Measurements from ENCODE around the gene AHCYL2. TPM values are rescaled to one million over a fixed set of nuclear protein-coding genes. Genes with fewer than 3 reads are reported as not detected.

The AHCYL2 gene
- total RNA-seq, result 10 to 100 TPM; 24.8 to 39.2 (median 31.4) TPM
- 10 to 100 TPM in 1 of 3 donors, 1 to 10 TPM in 2; 4.4 to 22.9 (median 8.6) TPM for polyA plus RNA-seq
- long read RNA-seq, donor 1, full-length matches to known transcripts, result 10 of 15 reads
- long read RNA-seq, donor 1, partial matches to known transcripts, result 0 of 15 reads
- long read RNA-seq, donor 1, other reads (novel, unspliced or antisense), result 5 of 15 reads
- long read RNA-seq, donor 2, full-length matches to known transcripts, result 27 of 34 reads
- long read RNA-seq, donor 2, partial matches to known transcripts, result 0 of 34 reads
- long read RNA-seq, donor 2, other reads (novel, unspliced or antisense), result 7 of 34 reads

DNA sequence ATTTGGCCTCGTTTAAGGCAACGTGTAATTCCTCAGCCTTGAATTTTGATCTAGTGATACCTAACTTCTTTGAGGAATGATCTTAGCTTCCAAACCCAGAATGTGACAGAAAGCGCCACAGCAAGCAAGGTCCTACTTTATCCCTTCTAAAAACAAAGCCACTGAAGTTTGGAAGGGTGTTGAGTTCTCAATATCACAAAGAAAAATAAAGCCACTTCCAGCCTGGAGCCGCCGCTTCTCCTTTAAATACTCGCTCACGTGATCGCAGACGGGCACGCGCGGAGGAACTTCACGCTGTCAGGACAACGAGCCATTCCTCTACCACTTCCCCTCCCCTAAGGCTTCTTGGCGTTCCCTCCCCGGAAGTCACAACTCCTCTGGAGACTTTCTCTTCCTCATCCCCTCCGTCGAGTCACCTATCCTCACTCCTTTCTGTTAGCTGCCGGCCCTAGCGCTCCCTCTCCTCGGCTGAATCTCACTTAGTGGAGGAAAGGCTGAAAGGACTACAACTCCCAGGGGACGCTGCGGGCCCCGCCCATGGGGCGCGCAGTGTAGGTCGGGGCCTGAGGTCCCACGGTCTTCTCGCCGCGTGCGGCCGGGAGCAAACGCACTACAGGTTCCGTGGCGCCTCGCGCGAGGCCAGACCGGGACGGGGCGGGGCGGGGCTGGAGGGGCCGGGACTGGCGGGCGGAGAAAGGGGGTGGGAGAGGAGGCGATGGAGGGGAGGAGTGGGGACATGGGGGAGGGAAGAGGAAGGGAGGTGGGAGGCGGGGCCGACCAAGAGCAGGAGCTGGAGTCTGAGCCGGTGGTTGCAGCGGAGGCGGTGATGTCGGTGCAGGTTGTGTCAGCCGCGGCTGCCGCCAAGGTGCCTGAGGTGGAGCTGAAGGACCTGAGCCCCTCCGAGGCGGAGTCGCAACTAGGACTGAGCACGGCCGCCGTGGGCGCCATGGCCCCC, at the start of gene AHCYL2:
TSS of gene AHCYL2 (plus strand) at position 780 of the 955 bp plus-strand sequence.
- Histone ChIP-seq H3K36me3 (ENCODE audit: insufficient read depth in 1 of 2, low read depth in 1 of 2) (no peaks in the 10 kb centered on the region), H3K27me3 (ENCODE audit: insufficient read depth in 3 of 3, low read length in 2 of 3) (no peaks in the 10 kb centered on the region), H3K4me1 (peaks cover 35% of the 10 kb centered on the region), H3K9me3 (no peaks in the 10 kb centered on the region), H3K4me3 (peak within 1 kb of the TSS; percentile 95), H3K27ac (peak within 1 kb of the TSS; percentile 97)
- TF ChIP-seq, protein P1, sequence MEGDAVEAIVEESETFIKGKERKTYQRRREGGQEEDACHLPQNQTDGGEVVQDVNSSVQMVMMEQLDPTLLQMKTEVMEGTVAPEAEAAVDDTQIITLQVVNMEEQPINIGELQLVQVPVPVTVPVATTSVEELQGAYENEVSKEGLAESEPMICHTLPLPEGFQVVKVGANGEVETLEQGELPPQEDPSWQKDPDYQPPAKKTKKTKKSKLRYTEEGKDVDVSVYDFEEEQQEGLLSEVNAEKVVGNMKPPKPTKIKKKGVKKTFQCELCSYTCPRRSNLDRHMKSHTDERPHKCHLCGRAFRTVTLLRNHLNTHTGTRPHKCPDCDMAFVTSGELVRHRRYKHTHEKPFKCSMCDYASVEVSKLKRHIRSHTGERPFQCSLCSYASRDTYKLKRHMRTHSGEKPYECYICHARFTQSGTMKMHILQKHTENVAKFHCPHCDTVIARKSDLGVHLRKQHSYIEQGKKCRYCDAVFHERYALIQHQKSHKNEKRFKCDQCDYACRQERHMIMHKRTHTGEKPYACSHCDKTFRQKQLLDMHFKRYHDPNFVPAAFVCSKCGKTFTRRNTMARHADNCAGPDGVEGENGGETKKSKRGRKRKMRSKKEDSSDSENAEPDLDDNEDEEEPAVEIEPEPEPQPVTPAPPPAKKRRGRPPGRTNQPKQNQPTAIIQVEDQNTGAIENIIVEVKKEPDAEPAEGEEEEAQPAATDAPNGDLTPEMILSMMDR (IDR thresholded peaks at IDR 0.05), result no peak
- peak; percentile 99 for DNase-seq
- intact Hi-C loops (cut with DNase I), result loop anchor here (5.0 to 10.0 kb wide), 2 partner anchors 48 to 390 kb away; partner anchors contain the start of gene NRF1 (in 1 of the 2)
- 0 to 1% (median 1%) methylated on average over 44 to 63 of the region's 63 CpGs for WGBS, 3 donors
- peak; percentile 97 to 99 (median 98) for ATAC-seq

DNA sequence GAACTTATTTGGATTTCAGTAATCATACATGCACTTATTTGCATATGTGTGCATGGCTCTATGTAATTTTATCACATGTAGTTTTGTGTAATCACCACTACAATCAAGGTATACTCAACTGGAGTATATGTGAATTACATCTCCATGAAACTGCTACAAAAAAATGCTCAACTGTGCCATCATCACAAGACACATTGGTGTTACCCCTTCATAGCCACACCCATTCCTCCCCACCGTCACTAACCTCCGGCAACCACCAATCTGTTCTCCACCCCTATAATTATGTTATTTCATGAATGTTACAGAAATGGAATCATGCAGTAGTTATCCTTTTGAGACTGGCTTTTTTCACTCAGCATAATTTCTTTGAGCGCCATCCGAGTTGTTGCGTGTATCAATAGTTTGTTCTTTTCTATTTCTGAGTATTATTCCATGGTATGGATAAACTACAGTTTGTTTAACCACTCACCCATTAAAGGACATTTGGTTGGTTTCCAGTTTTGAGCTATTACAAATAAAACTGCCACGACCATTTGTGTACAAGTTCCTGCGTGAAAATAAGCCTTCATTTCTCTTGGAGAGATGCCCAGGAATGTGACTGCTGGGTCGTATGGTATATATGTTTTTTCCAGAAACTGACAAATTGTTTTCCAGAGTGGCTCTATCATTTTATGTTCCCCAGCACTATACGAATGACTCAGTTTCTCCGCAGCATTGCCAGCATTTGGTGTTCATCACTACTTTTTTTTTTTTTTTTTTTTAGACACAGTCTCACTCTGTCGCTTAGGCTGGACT, 47.7 kb upstream of the AHCYL2 start:
- H3K4me1 ChIP-seq, result no peaks in the 10 kb centered on the region
- H3K27ac ChIP-seq, result no peak overlapping the region
- H3K4me3 ChIP-seq, result no peak overlapping the region
- TF ChIP-seq, protein P1 (IDR thresholded peaks at IDR 0.05), result no peak
- no peak for ATAC-seq
- no peaks in the 10 kb centered on the region for H3K9me3 ChIP-seq
- no peak for DNase-seq
- intact Hi-C loops (cut with DNase I), result no loop called here
- no peaks in the 10 kb centered on the region for H3K36me3 ChIP-seq (ENCODE audit: insufficient read depth in 1 of 2, low read depth in 1 of 2)
- WGBS, 3 donors, result 38 to 56% (median 38%) methylated on average over 11 of the region's 11 CpGs
- H3K27me3 ChIP-seq (ENCODE audit: insufficient read depth in 3 of 3, low read length in 2 of 3), result no peaks in the 10 kb centered on the region

DNA sequence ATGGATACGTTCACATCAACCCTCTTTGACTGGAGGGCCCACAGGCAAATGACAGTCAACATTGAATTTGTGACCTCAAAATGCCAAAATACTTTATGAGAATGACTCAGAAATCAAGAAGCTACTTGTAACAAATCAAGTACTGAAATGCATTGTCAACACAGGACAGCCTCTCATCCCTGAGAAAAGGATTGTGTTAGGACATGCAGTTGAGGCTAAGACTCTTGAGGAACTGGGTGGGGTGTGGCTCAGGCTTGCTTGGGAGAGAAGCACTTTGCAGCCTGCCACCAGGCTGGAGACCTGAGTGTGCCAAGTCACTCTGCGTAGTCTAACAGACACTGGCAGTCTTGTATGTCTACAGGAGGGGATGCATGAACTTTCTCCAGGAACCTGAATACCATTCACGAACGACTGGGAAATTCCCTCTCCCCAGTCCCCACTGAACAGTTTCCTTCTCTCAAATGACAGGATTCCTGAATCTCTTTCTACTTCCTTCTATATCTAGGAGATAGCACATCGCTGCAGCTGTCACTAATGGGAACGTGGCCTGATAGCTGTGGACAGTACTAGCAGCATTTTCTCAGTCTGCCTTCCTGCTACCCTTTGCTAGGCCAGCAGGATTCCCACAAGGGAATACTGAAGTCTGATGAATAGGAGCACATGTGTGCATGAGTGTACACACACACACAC, 39.7 kb upstream of the AHCYL2 start:
- intact Hi-C loops (cut with DNase I), result no loop called here
- ATAC-seq (no peak), DNase-seq (no peak)
- WGBS, 3 donors, result 56 to 69% (median 66%) methylated on average over 6 of the region's 6 CpGs
- H3K9me3 ChIP-seq, result no peaks in the 10 kb centered on the region
- H3K27ac ChIP-seq, result no peak overlapping the region
- H3K36me3 ChIP-seq (ENCODE audit: insufficient read depth in 1 of 2, low read depth in 1 of 2), result no peaks in the 10 kb centered on the region
- H3K4me3 ChIP-seq, result no peak overlapping the region
- TF ChIP-seq, protein P1 (IDR thresholded peaks at IDR 0.05), result no peak
- peaks cover 7% of the 10 kb centered on the region for H3K4me1 ChIP-seq
- no peaks in the 10 kb centered on the region for H3K27me3 ChIP-seq (ENCODE audit: insufficient read depth in 3 of 3, low read length in 2 of 3)

DNA sequence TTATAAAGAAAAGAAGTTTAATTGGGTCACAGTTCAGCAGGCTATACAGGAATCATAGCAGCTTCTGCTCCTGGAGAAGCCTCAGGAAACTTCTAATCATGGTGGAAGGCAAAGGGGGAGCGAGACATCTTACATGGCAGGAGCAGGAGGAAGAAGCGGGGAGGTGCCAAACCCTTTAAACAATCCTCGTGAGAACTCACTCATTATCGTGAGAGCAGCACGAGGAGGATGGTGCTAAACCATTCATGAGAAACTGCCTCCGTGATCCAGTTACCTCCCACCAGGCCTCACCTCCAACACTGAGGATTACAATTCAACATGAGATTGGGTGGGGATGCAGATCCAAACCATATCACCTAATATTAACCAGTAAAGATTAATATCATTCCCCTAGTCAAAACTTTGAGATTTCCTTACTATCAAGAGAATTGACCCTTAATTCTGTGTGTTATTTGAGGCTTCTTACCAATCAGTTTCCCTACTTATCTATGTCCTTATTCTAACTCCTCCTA, 38.0 kb upstream of the AHCYL2 start:
- no peak for DNase-seq
- no peaks in the 10 kb centered on the region for H3K36me3 ChIP-seq (ENCODE audit: insufficient read depth in 1 of 2, low read depth in 1 of 2)
- H3K27ac ChIP-seq, result no peak overlapping the region
- TF ChIP-seq, protein P1 (IDR thresholded peaks at IDR 0.05), result no peak
- peaks cover 11% of the 10 kb centered on the region for H3K4me1 ChIP-seq
- no peak overlapping the region for H3K4me3 ChIP-seq
- H3K27me3 ChIP-seq (ENCODE audit: insufficient read depth in 3 of 3, low read length in 2 of 3), result no peaks in the 10 kb centered on the region
- no peaks in the 10 kb centered on the region for H3K9me3 ChIP-seq
- no peak for ATAC-seq
- WGBS, 3 donors, result 87 to 90% (median 89%) methylated on average over 6 of the region's 6 CpGs
- intact Hi-C loops (cut with DNase I), result no loop called here
